Measurements from ENCODE around the gene SLC17A2.

The SLC17A2 gene, protein sequence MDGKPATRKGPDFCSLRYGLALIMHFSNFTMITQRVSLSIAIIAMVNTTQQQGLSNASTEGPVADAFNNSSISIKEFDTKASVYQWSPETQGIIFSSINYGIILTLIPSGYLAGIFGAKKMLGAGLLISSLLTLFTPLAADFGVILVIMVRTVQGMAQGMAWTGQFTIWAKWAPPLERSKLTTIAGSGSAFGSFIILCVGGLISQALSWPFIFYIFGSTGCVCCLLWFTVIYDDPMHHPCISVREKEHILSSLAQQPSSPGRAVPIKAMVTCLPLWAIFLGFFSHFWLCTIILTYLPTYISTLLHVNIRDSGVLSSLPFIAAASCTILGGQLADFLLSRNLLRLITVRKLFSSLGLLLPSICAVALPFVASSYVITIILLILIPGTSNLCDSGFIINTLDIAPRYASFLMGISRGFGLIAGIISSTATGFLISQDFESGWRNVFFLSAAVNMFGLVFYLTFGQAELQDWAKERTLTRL

DNA sequence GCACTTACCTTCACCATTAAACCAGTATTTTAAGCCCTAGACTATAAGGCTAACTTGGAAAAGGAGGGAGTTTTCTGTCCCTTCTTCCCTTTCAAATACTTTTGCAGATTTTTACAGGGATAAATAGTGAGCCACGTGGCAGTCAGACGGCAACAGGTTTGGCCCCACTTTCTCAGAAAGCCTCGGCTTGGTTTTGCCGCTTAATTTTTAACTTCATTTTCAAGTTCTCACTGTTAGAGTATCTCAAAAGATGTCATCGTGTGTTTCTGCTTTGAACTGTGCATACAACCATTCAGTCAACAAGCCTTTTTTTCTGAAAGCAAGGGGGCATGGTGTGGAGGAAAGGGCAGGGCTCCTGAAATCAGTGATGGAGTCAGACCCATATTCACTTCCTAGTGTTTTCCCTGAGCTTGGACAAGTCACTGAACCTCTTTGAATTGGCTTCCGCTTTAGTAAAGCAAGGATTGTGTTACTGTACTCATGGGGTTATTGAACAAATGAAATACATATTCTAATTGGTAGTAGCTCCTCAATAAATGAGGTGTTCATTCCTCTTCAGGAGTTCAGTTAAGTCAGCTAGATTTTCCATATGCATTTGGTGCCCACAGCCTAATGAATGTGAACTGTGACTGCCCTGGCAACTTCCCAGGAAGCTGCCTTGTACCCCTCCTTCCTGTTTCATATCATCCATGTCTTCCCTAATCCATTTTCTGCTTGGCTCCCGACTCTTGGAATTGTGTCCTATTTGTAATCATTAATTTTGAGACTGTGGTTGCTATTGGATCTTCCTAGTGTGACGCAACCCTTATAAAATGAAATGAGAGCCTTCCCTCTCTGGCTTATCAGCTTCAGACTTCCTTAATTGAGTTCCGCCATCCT is at the start of gene SLC17A2:
TSS of gene SLC17A2 (minus strand) at position 160 of the 879 bp plus-strand sequence. CDS start 4,895 bp downstream, outside the sequence.
- FAIRE-seq: no peak

- FAIRE-seq: no peak
Observed at GRCh38 chr6:25975923-25976560, 45.6 kb upstream of the SLC17A2 start.

- FAIRE-seq: no peak
Observed at GRCh38 chr6:25973923-25974555, 43.5 kb upstream of the SLC17A2 start.

DNA sequence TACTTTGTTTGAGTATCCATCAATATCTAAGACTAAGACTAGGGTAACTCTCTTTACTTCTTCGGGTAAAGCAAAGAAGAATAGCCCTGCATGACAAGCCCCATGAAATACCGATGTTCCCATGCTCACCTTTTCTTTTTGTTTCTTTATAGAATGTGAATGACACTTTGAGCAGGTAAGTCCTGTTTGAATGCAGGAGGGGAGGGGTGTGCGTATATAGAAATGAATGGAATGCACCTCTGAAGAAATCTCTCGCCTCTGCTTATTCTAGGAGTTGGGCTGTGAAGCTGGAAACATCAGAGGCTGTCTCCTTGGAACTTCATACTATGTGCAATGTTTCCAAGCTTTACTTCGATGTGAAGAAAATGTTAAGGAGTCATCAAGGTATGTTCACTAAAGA is 42.4 kb upstream of the SLC17A2 start:
- no peak for FAIRE-seq

DNA sequence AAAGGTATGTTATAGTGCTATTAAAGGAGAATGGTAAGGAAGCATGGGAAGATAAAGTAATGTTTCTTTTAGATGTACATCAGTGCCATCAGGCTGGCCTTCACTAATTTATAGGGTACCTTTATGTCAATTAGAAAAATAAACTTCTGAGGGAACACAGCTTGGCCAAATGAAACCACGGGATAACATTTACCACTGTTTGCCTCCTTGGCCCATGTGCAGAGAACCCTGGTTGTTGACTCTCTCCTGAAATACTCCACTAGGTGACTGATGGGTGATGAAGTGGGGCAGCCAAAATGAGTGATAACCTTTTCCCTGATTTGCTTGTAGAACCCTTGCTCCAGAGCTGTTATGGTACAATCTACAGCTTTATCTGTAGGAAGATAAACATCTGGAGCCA is 41.6 kb upstream of the SLC17A2 start:
- FAIRE-seq: no peak

DNA sequence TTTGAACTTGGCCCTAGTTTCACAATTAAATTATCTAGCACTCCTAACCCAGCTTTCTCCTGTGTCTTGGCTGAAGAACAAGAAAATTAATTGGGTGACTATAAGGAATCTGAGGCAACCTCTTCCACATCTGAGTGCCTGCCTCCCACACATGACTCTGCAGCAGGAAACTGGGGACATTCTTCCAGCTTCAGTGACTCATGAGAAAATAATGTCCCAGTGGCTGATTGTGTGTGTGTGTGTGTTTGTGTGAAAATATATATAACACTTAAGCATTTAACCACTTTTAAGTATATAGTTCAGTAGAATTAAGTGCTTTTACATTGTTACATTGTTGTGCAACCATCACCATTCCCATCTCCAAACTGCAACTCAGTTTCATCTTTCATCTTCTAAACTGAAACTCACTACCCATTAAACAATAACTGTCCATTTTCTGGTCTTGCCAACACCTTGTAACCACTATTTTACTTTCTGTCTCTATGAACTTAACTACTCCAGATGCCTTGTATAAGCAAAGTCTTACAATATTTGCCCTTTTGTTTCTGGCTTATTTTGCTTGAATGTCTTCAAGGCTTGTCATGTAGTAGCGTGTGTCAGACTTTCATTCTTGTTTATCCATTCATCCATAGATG is 40.8 kb upstream of the SLC17A2 start:
- FAIRE-seq: no peak

DNA sequence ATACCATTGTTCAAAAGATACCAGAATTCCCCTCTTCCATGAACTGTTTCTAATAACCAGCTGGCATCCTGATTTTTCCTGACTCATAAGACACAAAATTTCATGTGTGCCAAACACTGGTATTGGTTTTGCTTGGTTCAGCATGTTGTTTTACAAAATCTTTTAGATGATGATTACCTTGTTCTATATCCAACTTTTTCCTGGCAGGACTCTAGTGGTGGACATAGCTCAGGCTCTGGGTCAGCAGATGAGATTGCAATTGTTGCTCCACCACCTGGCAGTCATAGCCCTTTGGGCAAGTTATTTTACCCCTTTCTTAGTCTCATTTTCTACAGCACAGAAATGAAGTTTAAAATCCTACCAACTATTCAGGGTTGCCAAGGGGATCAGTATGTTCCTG is 38.3 kb upstream of the SLC17A2 start:
- no peak for FAIRE-seq

GRCh38 chr6:25966711-25967110 is 36.2 kb upstream of the SLC17A2 start:
- no peak for FAIRE-seq

GRCh38 chr6:25965058-25965457 is 34.6 kb upstream of the SLC17A2 start:
- FAIRE-seq: no peak

GRCh38 chr6:25963426-25964123 is 33.1 kb upstream of the SLC17A2 start:
- no peak for FAIRE-seq

DNA sequence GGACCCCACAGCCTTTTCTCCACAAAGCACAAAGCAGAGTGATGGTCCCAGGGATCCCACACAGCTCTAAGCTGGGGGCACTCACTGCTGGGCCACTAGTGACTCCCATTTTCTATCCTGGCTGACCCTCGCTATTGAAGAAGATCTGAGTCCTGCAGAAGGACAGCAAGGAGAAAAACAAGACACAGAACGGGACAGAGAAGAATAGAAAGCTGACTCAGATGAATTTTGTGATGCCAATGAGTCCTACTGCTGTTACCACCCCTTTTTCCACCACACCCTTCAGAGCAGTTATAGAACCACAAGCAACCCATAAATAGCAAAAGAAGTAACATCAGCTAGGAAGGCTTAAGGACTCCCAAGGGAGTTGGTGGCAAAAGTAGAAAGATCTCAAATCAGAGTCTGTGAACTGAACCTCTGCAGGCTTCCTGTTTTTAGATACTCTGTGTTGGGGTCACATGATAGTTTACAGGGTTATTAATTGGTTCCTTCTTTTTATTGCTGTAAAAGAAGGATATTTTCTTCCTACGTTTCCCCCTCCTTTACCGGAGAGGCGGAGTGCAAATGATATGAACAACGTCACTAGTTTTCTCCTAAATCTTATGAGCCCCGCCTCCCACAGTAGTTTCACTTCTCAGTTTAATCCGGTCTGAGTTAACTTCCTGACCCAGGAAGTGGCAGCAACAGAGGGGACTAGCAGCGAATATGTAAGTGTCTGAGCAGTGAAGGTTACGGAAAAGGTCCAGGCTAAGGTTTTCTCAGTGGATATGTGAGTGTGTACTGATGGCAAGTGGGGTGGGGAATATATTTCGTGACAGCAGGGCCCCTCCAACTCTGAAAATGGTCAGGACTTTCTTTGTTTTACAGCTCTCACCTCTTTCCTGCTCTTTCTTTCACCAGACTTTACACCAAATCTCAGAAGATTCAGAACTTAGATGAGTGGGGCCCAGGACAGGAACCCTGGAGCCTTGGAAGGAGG is 31.9 kb upstream of the SLC17A2 start, which contains the start of gene TRIM38:
TSS of gene TRIM38 (plus strand) at position 654 of the 979 bp plus-strand sequence. CDS start 3,721 bp downstream, outside the sequence.
- FAIRE-seq: no peak

DNA sequence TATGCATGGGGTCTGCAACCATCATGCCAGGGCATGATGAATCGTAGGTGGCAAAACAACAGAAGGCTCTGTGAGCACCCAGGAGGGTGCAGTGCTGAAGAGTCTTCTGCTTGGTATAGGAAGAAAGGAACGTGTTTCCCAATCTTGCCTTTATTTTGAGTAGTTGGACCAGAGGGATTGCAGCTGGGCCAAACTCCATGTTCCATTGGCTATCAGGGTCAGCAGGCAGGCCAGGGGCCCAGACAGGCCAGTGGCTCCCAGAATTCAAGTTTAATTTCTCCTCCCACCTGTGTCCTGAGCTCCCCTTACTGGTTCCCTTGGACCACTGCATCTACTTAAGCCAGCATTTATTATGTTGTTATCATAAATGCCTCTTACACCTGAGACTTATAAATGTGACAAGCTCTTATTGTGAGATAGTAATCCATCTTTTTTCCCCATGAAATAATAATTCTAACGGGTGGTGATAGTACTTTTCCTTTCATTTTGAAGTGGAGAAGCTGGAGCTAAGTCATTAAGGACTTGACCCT is 31.2 kb upstream of the SLC17A2 start:
- FAIRE-seq: no peak

DNA sequence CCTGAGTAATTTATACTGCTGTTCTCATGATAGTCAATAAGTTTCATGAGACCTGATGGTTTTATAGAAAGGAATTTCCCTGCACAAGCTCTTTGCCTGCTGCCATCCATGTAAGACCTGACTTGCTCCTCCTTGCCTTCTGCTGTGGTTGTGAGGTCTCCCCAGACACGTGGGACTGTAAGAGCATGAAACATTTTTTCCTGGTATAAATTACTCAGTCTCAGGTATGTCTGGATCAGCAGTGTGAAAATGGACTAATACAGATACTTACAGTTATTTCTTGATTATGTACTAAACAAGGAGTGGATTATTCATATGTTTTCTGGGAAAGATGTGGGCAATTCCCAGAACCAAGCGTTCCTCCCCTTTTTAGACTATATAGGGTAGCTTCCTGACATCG is 30.2 kb upstream of the SLC17A2 start:
- no peak for FAIRE-seq

GRCh38 chr6:25959890-25960536 is 29.5 kb upstream of the SLC17A2 start:
- no peak for FAIRE-seq

- no peak for FAIRE-seq
Observed at GRCh38 chr6:25958700-25959162, 28.2 kb upstream of the SLC17A2 start.

DNA sequence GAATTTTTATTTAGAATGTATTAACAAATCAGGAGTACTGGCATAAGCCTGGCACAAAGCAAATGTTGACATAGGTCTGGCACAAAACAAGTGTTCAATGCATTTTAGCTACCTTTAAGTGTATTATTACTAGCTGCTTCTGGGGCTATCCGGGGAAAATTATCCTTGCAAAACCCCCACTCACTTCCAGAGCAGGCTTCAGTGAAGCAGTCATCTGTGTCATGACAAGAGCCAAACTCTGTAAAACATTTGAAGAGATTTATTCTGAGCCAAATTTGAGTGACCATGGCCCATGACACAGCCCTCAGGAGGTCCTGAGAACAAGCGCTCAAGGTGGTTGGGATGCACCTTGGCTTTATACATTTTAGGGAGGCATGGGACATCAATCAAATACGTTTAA is 25.7 kb upstream of the SLC17A2 start:
- no peak for FAIRE-seq

DNA sequence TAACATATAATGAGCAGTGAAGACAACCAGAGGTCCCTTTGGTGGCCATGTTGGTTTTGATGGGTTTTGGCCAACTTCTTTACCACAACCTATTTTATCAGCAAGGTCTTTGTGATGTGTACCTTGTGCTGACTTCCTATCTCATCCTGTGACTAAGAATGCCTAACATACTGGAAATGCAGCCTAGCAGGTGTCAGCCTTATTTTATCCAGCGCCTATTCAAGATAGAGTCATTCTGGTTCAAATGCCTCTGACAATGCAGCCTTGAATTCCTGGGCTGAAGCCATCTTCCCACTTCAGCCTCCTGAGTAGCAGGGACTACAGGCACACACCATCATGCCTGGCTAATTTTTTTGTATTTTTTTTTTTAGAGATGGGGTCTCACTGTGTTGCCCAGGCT is 24.3 kb upstream of the SLC17A2 start:
- FAIRE-seq: no peak

GRCh38 chr6:25953733-25954132 is 23.2 kb upstream of the SLC17A2 start:
- no peak for FAIRE-seq

DNA sequence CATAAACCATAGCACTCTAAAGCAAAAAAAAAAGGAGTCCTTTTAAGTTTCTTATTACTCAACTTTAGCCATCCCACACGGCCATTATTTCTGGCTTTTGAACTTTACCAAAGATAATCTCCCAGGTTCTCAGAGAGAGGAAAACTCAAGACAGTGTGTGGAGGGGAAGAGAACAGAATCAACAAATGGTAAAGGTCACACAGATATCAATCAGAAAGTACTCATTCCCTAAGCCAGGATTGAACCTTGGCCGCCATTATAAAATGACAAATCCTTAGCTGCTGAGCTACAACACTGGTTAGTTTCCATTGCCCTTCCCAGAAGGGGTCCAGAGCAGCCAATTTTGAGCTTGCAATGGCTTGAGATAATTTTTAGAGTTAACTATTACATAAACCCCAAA is 22.0 kb upstream of the SLC17A2 start:
- no peak for FAIRE-seq

Data from G401.6 (cell line).